Measurements from ENCODE around the gene MVP. TPM values are rescaled to one million over a fixed set of nuclear protein-coding genes. Genes with fewer than 3 reads are reported as not detected.
"Not testable (repeated sequence)": the region's sequence is repeated elsewhere in the genome, so short reads cannot be mapped to it uniquely, and the experiment has no call there.

MVP gene
- total RNA-seq, 1 donor from 2014 or later: 6.5 TPM

DNA sequence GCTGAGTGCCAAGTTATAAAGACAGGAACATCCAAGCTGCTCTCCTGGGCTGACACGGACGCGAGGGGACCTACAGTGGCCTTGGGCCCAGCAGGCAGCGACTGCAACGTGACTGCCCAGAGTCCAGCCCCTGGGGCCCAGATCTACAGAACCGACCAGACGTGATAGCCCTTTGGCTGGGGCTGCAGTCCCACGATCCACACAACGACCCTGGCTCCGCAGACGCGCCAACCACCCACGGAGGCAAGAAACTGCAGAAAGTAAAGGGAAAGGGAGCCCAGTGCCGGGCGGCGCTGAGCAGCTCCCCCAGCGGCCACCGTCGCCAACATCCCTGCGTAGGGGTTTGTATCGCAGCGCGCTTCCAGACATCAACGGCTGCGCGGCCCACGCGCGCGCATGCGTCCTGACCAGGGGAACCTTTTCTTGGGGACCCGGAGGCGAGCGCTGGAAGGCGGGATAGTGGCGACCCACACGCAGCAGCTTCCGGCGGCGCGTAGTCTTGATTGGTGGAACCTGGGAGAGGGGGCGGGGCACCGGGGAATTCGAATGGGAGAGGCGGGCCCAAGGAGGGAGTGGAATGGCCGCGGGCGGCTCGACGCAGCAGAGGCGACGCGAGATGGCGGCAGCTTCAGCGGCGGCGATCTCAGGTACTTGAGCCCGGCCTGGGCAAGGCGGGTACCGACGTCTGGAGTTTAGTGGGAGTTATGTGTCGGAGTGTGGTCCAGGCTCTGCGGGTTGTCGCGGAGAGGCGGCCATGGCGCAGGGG, 29.9 kb upstream of the MVP start, which contains the start of gene KIF22:
KIF22 (plus strand) TSS at position 569 of the 766 bp plus-strand sequence; CDS start at position 578, 9 bp downstream.
- Mint-ChIP-seq H3K9me3 (ENCODE audit: low read depth) (no peaks in the 10 kb centered on the region), H3K27ac (peak within 1 kb of the TSS; percentile 98), H3K36me3 (ENCODE audit: insufficient read depth) (peaks cover 4% of the 10 kb centered on the region), H3K4me3 (ENCODE audit: low read depth) (peak within 1 kb of the TSS; percentile 99), H3K27me3 (no peaks in the 10 kb centered on the region), H3K4me1 (ENCODE audit: low read depth) (peaks cover 27% of the 10 kb centered on the region)
- peak; percentile 99 for DNase-seq (ENCODE audit: low spot score, unreplicated experiment)
- TF ChIP-seq, protein P1, sequence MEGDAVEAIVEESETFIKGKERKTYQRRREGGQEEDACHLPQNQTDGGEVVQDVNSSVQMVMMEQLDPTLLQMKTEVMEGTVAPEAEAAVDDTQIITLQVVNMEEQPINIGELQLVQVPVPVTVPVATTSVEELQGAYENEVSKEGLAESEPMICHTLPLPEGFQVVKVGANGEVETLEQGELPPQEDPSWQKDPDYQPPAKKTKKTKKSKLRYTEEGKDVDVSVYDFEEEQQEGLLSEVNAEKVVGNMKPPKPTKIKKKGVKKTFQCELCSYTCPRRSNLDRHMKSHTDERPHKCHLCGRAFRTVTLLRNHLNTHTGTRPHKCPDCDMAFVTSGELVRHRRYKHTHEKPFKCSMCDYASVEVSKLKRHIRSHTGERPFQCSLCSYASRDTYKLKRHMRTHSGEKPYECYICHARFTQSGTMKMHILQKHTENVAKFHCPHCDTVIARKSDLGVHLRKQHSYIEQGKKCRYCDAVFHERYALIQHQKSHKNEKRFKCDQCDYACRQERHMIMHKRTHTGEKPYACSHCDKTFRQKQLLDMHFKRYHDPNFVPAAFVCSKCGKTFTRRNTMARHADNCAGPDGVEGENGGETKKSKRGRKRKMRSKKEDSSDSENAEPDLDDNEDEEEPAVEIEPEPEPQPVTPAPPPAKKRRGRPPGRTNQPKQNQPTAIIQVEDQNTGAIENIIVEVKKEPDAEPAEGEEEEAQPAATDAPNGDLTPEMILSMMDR (IDR thresholded peaks at IDR 0.05; ENCODE audit: unreplicated experiment): peak; percentile 83

DNA sequence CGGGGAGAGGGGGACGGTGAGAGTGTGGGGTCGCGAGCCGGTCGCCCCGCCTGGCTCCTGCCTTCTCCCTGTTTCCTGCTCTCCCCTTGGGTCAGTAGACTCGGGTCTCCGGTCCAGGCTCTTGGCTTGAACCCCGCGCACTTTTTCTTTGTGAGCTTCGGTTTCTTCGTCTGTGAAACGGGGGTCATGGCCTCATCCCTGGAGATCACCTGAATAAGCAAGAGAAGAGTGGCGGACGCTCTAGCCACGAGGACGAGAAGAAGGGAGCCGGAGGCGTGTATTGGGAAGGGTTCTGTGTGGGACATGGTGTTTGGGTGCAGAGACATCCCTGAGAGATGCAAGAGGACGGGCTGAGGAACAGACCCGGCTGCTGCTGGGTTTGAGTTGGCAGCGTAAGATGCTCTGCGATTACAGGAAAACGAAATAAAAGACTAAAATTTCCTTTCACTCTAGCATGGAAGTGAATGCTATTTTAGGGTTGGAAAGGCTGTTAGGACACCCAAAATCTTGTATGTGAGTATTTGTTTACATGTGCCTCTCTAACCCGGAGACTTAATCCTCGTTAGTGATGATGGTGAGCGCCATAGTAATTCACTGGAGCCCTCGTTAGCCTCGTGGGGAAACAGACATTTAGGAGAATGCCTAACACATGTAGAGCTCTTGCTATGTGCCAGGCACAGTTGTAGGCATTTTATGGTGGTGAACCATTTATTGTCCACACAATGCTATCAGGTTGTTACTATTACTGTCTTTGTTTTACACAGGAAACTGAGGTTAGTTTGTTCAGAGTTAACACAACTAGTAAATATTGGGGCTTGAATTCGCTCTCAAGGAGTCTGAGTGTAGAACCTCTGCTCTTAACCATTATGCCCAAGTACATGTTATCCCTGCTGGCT, 29.1 kb upstream of the MVP start:
- peaks cover 25% of the 10 kb centered on the region for H3K4me1 Mint-ChIP-seq (ENCODE audit: low read depth)
- peaks cover 4% of the 10 kb centered on the region for H3K36me3 Mint-ChIP-seq (ENCODE audit: insufficient read depth)
- peak overlapping the region; percentile 99 for H3K4me3 Mint-ChIP-seq (ENCODE audit: low read depth)
- peak overlapping the region; percentile 98 for H3K27ac Mint-ChIP-seq
- no peak for DNase-seq (ENCODE audit: low spot score, unreplicated experiment)
- TF ChIP-seq, protein P1 (IDR thresholded peaks at IDR 0.05; ENCODE audit: unreplicated experiment): no peak
- no peaks in the 10 kb centered on the region for H3K9me3 Mint-ChIP-seq (ENCODE audit: low read depth)
- H3K27me3 Mint-ChIP-seq: no peaks in the 10 kb centered on the region

DNA sequence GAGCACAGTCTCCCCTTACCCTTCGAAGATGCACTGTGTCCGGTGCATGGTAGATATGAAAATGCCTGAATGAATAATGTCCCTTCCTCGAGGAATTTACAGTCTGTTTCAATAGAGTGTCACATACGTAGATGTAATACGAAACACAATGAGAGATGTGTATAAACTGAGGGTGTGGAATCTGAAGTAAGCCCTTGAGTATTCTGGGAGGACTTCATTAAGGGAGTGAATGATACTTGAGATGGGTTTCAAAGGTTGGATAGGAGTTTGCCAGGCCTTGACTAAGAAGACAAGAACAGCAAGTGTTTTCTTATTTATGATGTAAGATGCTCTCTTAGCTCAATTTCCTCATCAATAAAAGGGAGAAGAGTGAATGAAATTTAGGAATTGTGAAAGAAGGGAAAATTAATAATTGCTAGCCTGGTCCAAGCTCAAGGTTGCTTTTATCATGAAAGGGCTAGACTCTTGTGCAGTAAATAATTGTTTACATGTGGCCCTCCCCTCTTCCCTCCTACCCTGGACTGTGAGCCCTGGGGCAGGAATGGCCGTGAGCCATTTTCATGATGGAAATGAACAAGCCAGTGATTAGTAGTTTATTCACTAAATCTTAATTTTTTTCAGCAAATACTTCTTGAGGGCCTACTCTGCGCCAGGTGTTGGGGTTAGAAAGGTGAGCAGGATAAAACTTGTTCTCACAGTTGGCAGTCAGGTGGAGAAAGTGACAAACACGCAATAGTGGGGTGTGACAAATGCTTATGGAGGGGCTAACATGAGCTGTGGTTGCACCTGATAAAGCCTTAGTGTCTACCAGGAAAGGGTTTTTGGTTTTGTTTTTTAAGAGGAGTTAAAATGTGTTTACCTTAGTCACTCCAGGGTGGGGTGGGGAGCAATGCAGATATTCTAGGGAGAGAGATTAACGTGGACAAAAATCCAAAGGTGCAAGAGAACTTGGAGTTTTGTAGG, 28.1 kb upstream of the MVP start:
- Mint-ChIP-seq H3K4me3 (ENCODE audit: low read depth) (peak overlapping the region; percentile 99), H3K9me3 (ENCODE audit: low read depth) (no peaks in the 10 kb centered on the region), H3K27ac (peak overlapping the region; percentile 98), H3K4me1 (ENCODE audit: low read depth) (peaks cover 25% of the 10 kb centered on the region), H3K27me3 (no peaks in the 10 kb centered on the region), H3K36me3 (ENCODE audit: insufficient read depth) (peaks cover 4% of the 10 kb centered on the region)
- TF ChIP-seq, protein P1 (IDR thresholded peaks at IDR 0.05; ENCODE audit: unreplicated experiment): no peak
- DNase-seq (ENCODE audit: low spot score, unreplicated experiment): no peak

GRCh38 chr16:29793153-29793552, 27.1 kb upstream of the MVP start:
- not testable (repeated sequence) for H3K27ac Mint-ChIP-seq; H3K9me3 Mint-ChIP-seq (ENCODE audit: low read depth); H3K36me3 Mint-ChIP-seq (ENCODE audit: insufficient read depth); DNase-seq (ENCODE audit: low spot score, unreplicated experiment); H3K27me3 Mint-ChIP-seq
- H3K4me1 Mint-ChIP-seq (ENCODE audit: low read depth): peaks cover 25% of the 10 kb centered on the region
- peak overlapping the region; percentile 16 for H3K4me3 Mint-ChIP-seq (ENCODE audit: low read depth)

- DNase-seq (ENCODE audit: low spot score, unreplicated experiment): no peak
- H3K36me3 Mint-ChIP-seq (ENCODE audit: insufficient read depth): peaks cover 14% of the 10 kb centered on the region
- no peak overlapping the region for H3K27ac Mint-ChIP-seq
- peaks cover 25% of the 10 kb centered on the region for H3K4me1 Mint-ChIP-seq (ENCODE audit: low read depth)
- no peak overlapping the region for H3K4me3 Mint-ChIP-seq (ENCODE audit: low read depth)
- TF ChIP-seq, protein P1 (IDR thresholded peaks at IDR 0.05; ENCODE audit: unreplicated experiment): no peak
- no peaks in the 10 kb centered on the region for H3K9me3 Mint-ChIP-seq (ENCODE audit: low read depth)
- H3K27me3 Mint-ChIP-seq: no peaks in the 10 kb centered on the region
Measured at GRCh38 chr16:29794231-29794710, 26.0 kb upstream of the MVP start.
